ENCODE measurements around the gene CES4A.
"Not testable (repeated sequence)": the region's sequence is repeated elsewhere in the genome, so short reads cannot be mapped to it uniquely, and the experiment has no call there.

The CES4A gene

DNA sequence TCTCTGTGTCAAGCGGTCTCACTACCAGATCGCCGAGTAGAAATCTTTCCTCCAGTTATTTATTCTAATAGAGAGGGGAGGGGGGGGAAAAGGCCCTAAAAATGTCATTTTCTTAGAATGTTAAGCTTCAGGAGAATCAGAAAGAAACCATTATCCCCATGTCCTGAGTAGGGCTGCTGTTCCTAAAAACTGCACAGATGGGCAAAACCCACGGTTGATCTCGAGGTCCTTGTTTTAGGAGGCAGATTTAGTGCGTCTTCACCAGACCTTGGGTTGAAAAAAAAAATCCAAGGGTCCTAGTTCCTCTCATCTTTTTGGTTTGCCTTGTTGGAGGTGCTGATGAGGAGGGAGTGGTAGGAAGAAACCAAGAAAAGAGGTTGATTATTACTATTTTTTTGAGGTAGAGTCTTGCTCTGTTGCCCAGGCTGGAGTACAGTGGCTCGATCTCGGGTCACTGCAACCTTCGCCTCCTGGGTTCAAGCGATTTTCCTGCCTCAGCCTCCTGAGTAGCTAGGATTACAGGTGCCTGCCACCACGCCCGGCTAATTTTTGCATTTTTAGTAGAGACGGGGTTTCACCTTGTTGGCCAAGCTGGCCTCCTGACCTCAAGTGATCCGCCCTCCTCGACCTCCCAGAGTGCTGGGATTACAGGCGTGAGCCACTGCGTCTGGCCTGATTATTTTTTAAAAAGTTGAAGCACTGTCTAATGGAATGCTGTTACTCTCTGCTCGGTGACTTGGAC is 42.0 kb downstream of the CES4A start:
- H3K4me3 Mint-ChIP-seq = peak overlapping the region; percentile 91
- H3K27ac Mint-ChIP-seq = peak overlapping the region; percentile 88
- H3K9me3 Mint-ChIP-seq = no peaks in the 10 kb centered on the region
- H3K27me3 Mint-ChIP-seq = no peaks in the 10 kb centered on the region
- peaks cover 58% of the 10 kb centered on the region for H3K4me1 Mint-ChIP-seq (ENCODE audit: low read depth)
- H3K36me3 Mint-ChIP-seq (ENCODE audit: low read depth) = peaks cover 46% of the 10 kb centered on the region

DNA sequence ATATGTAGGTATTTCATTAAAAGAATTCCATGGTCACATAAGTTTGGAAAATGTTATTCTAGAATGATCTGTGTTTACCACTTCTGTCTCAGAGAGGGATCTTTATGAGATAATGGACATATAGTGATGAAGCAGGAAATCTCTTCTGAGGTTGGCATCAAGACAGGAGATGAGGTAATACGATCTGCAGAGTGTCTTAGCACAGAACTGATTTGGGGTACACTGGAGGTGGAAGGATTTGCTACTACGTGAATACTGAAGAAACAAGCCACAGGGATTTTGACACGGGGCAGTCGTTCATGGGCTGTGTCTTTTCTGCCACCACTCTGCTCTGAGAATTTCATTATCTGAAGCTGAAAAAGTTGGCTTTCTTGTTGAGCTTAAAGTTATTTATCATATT is 46.1 kb downstream of the CES4A start:
- H3K4me3 Mint-ChIP-seq = peak overlapping the region; percentile 16
- H3K27me3 Mint-ChIP-seq = no peaks in the 10 kb centered on the region
- H3K27ac Mint-ChIP-seq = peak overlapping the region; percentile 9
- peaks cover 67% of the 10 kb centered on the region for H3K4me1 Mint-ChIP-seq (ENCODE audit: low read depth)
- H3K36me3 Mint-ChIP-seq (ENCODE audit: low read depth) = peaks cover 77% of the 10 kb centered on the region
- no peaks in the 10 kb centered on the region for H3K9me3 Mint-ChIP-seq

DNA sequence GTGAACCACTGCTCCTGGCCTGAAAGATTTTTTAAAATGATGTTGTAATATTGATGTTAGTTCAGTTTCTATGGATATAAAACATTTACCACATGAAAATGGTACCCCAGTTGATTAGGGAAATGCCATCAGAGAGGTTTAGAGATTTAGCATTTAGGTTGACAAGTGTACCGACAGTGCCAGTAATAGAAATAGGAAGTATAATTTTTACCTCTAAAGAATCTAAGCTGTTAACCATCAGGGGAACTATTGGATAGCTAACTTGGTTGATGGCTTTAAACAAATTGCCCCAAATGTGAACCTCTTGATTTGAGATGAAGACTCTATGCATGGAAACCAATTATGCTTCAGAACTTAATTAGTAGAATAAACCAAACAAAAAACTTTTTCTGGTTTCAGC is 47.0 kb downstream of the CES4A start:
- peaks cover 68% of the 10 kb centered on the region for H3K4me1 Mint-ChIP-seq (ENCODE audit: low read depth)
- H3K4me3 Mint-ChIP-seq = no peak overlapping the region
- H3K27ac Mint-ChIP-seq = no peak overlapping the region
- H3K27me3 Mint-ChIP-seq = no peaks in the 10 kb centered on the region
- no peaks in the 10 kb centered on the region for H3K9me3 Mint-ChIP-seq
- peaks cover 80% of the 10 kb centered on the region for H3K36me3 Mint-ChIP-seq (ENCODE audit: low read depth)

DNA sequence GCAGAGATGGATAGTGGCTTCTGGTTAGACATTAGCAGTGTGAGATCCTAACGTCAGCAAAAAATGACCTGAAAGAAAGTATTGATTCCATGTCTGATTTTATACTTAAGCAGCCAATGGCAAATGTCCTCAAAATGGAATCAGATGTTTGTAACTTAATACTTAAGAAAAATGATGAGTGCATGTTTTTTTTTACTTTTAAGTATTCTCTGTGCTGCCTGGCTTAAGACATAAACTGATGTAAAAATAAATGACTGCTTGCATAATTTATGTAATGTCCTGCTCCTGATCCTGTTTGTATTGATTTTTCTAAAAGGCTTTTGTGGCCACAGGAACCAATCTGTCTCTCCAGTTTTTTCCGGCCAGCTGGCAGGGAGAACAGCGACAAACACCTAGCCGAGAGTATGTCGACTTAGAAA is 47.9 kb downstream of the CES4A start:
- Mint-ChIP-seq H3K36me3 (ENCODE audit: low read depth) (peaks cover 81% of the 10 kb centered on the region), H3K27me3 (no peaks in the 10 kb centered on the region), H3K4me1 (ENCODE audit: low read depth) (peaks cover 68% of the 10 kb centered on the region)

DNA sequence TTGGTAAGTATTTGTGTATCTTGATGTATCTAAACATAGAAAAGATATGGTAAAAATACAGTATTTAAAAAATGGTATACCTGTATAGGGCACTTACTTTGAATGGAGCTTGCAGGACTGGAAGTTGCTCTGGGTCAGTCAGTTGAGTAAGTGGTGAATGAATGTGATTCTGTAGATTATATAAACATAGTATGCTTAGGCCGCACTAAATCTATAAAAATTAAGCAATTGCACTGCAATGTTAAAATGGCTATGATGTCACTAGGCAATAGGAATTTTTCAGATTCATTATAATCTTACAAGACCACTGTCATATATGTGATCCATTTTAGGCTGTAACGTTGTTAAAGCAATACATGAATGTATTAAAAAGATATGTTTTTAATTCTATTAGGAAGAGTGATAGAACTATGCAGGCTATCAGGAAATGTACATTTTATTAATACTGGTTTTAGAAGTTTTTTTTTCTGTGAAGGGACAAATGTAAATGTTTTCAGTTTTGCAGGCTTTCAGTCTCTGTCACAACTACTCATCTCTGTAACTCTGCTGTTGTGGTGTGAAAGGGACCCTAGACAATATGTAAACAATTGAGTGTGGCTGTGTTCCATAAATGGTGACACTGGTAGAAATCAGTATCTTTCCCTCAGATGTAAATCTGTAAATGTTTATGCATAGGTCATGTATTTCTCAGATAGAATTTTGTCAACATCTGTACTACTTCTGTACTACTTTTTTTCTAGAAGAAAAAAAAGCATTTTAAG is 51.1 kb downstream of the CES4A start:
- Mint-ChIP-seq H3K9me3 (no peaks in the 10 kb centered on the region), H3K27me3 (no peaks in the 10 kb centered on the region), H3K4me1 (ENCODE audit: low read depth) (peaks cover 49% of the 10 kb centered on the region), H3K27ac (no peak overlapping the region), H3K4me3 (no peak overlapping the region), H3K36me3 (ENCODE audit: low read depth) (peaks cover 70% of the 10 kb centered on the region)

More for the DNA sequence above, 47.9 kb downstream of the CES4A start:
- Mint-ChIP-seq H3K27ac (no peak overlapping the region), H3K9me3 (no peaks in the 10 kb centered on the region), H3K4me3 (no peak overlapping the region)

DNA sequence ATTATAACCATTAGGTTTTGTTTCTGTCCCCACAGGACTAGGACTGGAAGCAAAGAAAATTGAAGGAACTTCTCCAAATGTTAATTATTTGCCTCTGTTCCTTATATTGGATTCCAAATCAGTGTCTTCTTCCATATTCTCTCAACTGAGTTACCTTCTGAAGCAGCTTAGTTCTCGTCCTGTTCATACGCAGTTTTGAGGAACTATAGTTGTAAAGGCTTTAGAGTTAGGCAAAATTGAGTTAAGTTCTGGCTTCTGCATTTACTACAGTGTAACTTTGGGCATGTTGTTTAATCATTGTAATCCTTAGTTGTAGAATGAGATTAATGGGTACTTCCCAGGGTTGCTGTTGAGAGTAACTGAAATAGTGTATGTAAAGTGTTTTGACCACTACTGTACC is 51.8 kb downstream of the CES4A start:
- Mint-ChIP-seq H3K27me3 (no peaks in the 10 kb centered on the region), H3K9me3 (no peaks in the 10 kb centered on the region), H3K4me1 (ENCODE audit: low read depth) (peaks cover 42% of the 10 kb centered on the region), H3K4me3 (no peak overlapping the region), H3K36me3 (ENCODE audit: low read depth) (peaks cover 62% of the 10 kb centered on the region), H3K27ac (no peak overlapping the region)

DNA sequence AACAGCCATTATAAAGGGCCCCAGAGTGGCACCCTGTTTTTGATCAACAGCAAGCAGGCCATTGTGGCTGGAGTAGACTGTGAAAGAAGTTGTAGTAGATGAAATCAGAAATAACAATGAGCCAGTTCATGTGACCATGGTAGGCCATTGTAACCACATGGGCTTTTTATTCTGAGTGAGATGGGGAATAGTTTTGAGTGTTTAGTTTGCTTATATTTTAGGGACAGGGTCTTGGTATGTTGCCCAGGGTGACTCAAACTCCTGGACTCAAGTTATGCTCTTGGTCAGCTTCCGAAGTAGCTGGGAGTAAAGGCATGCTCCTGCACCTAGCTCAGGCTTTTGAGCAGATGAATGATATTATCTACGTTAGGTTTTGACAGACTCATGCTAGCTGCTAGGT is 52.5 kb downstream of the CES4A start:
- H3K36me3 Mint-ChIP-seq (ENCODE audit: low read depth) = peaks cover 57% of the 10 kb centered on the region
- no peaks in the 10 kb centered on the region for H3K9me3 Mint-ChIP-seq
- H3K4me1 Mint-ChIP-seq (ENCODE audit: low read depth) = peaks cover 34% of the 10 kb centered on the region
- no peaks in the 10 kb centered on the region for H3K27me3 Mint-ChIP-seq
- H3K27ac Mint-ChIP-seq = peak overlapping the region; percentile 19
- no peak overlapping the region for H3K4me3 Mint-ChIP-seq

DNA sequence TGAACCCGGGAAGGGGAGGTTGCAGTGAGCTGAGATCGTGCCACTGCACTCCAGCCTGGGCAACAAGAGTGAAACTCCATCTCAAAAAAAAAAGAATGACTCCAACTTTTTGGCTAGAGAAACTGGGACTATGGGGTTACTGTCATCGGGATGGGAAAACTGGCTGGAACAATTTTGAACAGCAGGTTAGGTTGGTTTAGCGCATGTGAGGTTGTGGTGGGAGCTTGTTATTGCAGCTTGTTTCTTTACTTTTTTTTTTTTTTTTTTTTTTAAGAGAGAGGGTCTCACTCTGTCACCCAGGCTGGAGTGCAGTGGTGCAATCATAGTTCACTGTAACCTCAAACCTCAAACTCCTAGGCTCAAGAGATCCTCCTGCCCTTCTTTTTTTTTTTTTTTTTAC is 53.1 kb downstream of the CES4A start:
- peaks cover 28% of the 10 kb centered on the region for H3K4me1 Mint-ChIP-seq (ENCODE audit: low read depth)
- H3K27me3 Mint-ChIP-seq, H3K9me3 Mint-ChIP-seq, H3K4me3 Mint-ChIP-seq: not testable (repeated sequence)
- H3K36me3 Mint-ChIP-seq (ENCODE audit: low read depth) = peaks cover 55% of the 10 kb centered on the region
- peak overlapping the region; percentile 0 for H3K27ac Mint-ChIP-seq

DNA sequence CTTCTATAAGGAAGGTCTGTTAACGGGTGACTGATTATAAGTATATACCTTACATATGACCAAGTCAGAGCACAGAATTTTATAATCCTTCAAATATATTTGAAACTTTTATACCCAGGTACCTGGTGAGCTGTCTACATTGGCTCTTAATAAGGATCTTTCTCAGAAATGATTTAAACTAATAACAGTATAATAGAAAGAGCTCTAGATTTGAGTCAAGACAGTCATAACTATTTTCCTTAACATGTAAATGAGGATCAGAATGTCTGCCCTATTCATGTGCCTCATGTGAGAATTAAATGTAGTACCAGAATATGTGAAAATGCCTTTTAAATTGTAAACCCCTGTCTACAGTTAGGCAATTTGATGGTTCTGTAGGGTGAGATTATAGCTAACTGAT is 55.0 kb downstream of the CES4A start:
- H3K27me3 Mint-ChIP-seq = no peaks in the 10 kb centered on the region
- H3K36me3 Mint-ChIP-seq (ENCODE audit: low read depth) = peaks cover 43% of the 10 kb centered on the region
- H3K27ac Mint-ChIP-seq = no peak overlapping the region
- H3K9me3 Mint-ChIP-seq = no peaks in the 10 kb centered on the region
- no peak overlapping the region for H3K4me3 Mint-ChIP-seq
- H3K4me1 Mint-ChIP-seq (ENCODE audit: low read depth) = peaks cover 27% of the 10 kb centered on the region

DNA sequence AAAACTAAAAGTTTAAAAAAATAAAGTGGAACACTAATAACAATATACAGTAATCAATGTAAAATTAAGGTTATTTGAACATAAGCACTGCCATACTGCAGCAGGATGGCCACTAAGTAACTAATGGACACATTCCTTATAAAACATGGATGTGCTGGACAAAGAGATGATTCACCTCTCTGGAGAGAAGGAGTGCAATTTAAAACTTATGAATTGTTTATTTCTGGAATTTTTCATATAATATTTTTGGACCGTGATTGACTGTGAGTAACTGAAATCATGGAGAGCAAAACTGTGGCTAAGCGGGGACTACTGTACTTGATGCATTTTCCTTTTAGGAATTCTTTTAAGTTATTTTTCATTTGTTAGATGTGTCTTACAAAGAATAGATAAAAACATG is 62.4 kb downstream of the CES4A start:
- Mint-ChIP-seq H3K27ac (no peak overlapping the region), H3K4me1 (ENCODE audit: low read depth) (peaks cover 36% of the 10 kb centered on the region), H3K9me3 (no peaks in the 10 kb centered on the region), H3K27me3 (no peaks in the 10 kb centered on the region), H3K4me3 (no peak overlapping the region), H3K36me3 (ENCODE audit: low read depth) (peaks cover 29% of the 10 kb centered on the region)

DNA sequence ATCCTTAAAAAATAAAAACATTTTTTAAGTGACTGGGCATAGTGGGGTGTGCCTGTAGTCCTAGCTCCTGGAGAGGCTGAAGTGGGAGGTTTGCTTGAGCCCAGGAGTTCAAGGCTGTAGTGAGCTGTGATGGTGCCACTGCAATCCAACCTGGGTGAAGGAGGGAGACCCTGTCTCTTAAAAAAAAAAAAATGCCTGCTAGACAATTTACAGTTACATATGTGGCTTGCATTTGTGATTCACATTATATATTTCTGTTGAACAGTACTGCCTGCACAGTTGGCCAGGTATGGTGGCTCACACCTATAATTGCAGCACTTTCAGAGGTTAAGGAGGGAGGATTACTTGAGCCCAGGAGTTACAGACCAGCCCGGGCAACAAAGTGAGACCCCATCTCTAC is 64.0 kb downstream of the CES4A start:
- Mint-ChIP-seq H3K4me1 (ENCODE audit: low read depth) (peaks cover 49% of the 10 kb centered on the region), H3K27me3 (no peaks in the 10 kb centered on the region), H3K4me3 (no peak overlapping the region), H3K27ac (peak overlapping the region; percentile 70), H3K9me3 (no peaks in the 10 kb centered on the region), H3K36me3 (ENCODE audit: low read depth) (peaks cover 29% of the 10 kb centered on the region)

DNA sequence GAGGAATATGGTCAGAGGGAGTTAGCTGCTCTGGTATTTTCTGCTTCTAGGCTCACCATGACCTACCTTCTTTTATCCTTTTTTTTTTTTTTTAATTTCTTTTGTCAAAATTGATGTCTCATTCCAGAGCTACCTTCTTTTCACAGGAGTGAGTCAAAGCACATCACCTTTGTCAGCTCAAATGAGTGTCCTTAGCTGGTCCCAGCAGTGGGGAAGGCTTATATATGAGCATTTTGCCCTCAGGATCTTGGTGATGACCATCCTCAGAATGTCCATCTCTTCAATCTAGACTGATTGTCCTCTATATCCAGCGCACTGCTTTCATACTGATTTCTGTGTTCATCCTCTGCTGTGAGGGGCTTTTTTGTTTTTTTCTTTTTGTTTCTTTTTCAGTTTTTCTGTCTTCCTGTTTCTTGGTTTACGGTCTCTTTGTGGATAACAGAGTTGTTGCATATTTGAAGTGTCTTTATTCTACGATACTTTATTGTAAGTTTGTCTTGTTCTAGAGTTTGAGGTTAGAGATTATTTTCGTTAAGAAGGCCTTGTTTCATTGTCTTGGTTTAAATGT is 65.5 kb downstream of the CES4A start:
- Mint-ChIP-seq H3K4me3 (peak overlapping the region; percentile 65), H3K27ac (peak overlapping the region; percentile 70), H3K36me3 (ENCODE audit: low read depth) (peaks cover 34% of the 10 kb centered on the region)

DNA sequence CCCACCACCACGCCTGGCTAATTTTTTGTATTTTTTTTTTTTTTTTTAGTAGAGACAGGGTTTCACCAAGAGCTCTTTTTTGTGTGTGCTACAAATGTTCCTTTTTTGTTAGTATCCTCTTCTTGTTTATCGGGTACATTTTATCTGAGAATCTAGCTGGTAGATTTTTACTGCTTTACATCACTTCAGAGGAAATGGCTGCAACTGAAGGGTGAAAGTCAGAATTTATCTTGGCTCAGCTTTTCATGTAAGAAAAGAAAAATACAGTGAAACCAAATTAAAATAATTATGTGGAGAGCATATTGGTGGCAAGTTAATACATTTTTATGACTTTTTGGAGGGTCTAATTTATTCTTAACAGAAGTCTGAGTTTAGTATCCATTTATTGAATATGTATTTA is 66.5 kb downstream of the CES4A start:
- Mint-ChIP-seq H3K36me3 (ENCODE audit: low read depth) (peaks cover 38% of the 10 kb centered on the region), H3K4me3 (peak overlapping the region; percentile 35), H3K27ac (peak overlapping the region; percentile 70)

More for the DNA sequence above, 65.5 kb downstream of the CES4A start:
- Mint-ChIP-seq H3K9me3 (no peaks in the 10 kb centered on the region), H3K27me3 (no peaks in the 10 kb centered on the region), H3K4me1 (ENCODE audit: low read depth) (peaks cover 60% of the 10 kb centered on the region)

DNA sequence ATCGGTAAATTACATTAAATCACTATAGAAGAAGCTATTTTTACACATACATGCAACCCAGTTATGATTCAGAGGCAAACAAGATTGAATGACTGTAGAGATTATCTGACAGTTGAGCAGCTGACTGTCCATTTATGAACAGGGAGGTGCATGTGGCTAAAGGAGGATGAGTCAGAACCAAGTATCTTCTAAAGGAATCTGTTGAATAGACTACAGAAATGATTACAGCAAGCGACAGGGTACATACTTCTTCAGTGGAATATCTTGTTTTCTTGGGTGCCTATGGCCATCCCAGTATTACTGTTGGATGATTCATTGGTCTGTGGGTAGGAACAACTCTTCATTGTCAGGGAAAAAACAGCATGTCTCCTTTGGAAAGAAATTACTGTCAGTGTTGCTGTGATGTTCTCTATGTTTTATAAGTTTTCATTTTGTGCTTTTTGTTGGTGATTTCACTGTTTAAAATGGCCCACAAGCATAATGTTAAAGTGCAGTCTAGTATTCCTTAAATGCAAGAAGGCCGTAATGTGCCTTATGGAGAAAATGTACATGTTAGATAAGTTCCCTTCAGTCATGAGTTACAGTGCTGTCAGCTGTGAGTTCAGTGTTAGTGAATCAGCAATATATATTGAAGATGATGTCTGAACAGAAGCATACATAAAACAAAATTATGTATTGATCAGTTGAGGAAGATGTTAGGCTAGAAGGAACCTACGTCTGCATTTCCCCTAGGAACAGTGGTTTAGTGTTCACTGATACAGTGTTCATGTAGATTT is 67.5 kb downstream of the CES4A start:
- Mint-ChIP-seq H3K4me1 (ENCODE audit: low read depth) (peaks cover 65% of the 10 kb centered on the region), H3K27me3 (no peaks in the 10 kb centered on the region), H3K9me3 (no peaks in the 10 kb centered on the region), H3K36me3 (ENCODE audit: low read depth) (peaks cover 48% of the 10 kb centered on the region), H3K4me3 (peak overlapping the region; percentile 48), H3K27ac (peak overlapping the region; percentile 85)

More for the DNA sequence above, 66.5 kb downstream of the CES4A start:
- Mint-ChIP-seq H3K4me1 (ENCODE audit: low read depth) (peaks cover 62% of the 10 kb centered on the region), H3K27me3 (no peaks in the 10 kb centered on the region), H3K9me3 (no peaks in the 10 kb centered on the region)
